GM18907 (cell line): ENCODE results near the gene RIC1.
A peak's percentile ranks its signal among the peaks of the same experiment; 100 is the strongest.
"Not testable (repeated sequence)": the region's sequence is repeated elsewhere in the genome, so short reads cannot be mapped to it uniquely, and the experiment has no call there.

ENCODE experiments used
- ATAC-seq: cut with Tn5 transposase; IDR thresholded peaks from one replicate; pipeline ENCODE4 v1.9.1; 2021; ENCODE audit warnings: mild to moderate bottlenecking, moderate library complexity; ENCODE audit not compliant: unreplicated experiment

The RIC1 gene

DNA sequence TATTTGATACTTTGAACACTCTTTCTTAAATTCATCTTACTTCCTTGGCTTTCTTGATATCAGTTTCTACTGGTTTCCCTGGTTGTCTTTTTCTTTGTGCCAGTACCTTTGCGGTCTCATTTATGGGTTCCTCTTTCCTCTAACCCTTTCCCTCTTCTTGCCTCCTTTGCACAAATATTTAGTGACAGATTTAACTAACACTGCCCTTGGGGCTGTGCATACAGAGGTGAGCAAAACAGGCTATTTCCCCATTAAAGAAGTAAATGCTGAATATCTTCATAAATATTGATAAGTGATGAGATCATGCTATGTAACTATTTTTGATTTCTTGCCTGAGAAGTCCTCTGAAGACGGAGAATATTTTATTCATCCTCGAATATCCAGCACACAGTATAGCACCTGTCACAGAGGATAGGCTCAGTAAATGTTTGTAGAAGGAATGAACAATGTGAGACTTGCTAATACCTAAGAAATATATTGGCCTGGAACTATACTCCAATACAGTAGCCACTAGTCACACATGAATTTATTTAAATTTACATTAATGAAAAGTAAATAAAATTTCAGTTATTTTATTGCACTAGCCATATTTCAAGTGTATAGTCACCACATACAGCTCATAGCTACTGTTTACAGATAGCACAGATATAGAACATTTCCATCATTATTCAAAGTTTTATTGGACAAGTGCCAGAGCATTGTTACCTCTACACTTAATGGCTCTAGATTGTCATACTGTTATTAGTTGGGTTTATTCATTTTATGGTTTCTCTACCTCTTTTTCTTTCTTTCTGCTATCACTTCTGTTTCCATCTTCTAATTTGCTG, 90.4 kb downstream of the RIC1 start:
- no peak for ATAC-seq

DNA sequence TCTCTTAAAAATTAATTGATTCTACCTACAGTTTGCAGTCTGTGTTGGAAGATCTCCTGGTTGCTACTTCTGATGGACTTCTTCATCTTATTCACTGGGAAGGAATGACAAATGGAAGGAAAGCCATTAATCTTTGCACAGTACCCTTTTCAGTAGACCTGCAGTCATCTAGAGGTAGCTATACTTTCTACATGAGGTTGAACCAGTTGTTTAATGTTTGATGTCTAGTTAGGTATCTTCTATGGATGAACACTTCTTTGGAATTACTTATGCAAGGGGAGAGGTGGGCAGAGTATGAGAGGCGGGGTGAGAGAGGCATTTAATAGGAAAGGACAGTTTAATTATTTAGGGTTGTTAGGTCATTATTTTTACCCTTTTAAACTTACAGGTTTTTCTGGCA, 91.2 kb downstream of the RIC1 start:
- no peak for ATAC-seq

DNA sequence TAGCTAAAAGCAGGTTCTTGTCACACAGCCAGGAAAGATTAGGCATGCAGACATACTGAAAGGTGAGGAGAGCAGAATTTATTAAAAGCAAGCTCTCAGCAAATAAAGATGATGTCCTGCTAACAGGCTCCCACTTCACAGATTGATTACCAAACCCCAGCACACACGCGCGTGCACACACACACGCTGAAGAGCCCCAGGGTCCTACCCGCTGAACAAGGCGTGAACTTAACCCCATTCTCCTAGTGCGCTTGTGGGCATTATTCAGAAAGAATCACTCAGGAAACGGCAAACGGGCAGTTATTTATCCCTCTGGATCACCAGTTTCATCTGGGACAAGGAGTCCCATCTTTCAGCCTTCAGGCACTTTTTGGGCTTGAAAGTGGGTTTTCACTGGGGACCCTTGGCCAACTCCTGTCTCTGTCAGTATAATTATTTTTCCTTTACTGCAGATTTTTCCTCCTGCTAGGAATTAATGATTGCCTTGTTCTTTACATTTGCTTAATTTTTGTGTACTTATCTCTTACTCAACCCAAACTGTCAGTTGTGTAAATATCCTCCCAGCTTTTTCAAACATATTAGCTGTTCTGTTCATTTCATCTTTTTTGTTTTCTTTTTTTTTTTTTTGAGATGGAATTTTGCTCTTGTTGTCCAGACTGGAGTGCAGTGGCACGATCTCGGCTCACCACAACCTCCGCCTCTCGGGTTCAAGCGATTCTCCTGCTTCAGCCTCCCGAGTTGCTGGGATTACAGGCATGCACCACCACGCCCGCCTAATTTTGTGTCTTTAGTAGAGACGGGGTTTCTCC, 92.6 kb downstream of the RIC1 start:
- ATAC-seq: no peak

DNA sequence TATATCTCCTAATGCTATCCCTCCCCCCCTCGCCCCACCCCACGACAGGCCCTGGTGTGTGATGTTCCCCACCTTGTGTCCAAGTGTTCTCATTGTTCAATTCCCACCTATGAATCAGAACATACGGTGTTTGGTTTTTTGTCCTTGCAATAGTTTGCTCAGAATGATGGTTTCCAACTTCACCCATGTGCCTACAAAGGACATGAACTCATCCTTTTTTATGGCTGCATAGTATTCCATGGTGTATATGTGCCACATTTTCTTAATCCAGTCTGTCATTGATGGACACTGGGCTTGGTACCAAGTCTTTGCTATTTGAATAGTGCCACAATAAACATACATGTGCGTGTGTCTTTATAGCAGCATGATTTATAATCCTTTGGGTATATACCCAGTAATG, 93.8 kb downstream of the RIC1 start:
- not testable (repeated sequence) for ATAC-seq

DNA sequence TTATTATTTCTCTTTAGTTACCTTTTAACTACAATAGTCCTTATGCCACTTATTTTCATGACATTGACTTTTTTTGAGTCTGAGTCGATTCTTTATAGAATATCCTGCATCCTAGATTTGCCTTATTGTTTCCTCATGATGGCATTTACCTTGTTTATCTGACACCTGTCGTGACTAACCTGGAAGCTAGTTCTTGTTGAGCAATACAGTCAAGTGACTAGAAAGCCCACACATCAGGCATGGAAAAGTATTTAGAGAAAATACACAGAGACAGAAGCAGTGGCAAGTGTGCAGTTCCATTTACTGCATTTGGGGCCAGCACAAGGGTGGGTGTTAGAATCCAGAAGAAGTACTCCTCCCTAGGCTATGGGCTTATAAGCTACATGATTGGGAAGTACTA, 106.2 kb downstream of the RIC1 start:
- ATAC-seq: no peak

DNA sequence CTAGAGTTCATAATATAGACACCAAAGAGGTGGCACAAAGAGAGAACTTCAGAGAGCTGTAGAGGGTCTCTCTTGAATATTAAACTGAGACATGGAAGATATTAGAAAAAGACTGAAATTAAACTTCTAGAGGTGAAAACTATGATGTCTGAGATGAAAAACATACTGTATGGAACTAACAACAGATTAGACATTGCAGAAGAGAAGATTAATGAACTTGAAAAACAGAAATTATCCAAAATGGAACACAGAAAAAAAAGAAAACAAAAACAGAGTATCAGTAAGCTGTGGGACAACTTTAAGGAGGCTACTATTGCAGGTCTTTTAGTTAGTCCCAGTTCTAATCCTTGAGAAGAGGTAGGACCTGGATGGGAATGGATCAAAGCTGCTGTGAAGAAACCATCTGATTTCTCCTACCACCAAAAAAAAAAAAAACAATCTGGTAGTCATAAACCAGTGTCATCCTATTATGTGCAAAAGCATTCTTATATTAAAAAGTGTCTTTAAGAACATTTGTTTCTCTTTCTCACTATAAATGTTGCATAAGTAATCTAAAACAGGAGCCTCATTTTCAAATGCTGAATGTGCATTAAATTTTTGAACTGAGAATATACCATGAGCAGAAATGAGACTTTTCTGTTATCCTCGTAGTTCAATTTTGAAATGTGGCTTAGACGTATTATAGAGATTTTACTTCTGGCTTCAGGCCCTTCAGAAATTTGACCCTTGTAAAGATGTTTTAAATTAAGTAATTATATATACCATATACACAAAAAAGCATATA, 107.8 kb downstream of the RIC1 start:
- ATAC-seq: no peak

DNA sequence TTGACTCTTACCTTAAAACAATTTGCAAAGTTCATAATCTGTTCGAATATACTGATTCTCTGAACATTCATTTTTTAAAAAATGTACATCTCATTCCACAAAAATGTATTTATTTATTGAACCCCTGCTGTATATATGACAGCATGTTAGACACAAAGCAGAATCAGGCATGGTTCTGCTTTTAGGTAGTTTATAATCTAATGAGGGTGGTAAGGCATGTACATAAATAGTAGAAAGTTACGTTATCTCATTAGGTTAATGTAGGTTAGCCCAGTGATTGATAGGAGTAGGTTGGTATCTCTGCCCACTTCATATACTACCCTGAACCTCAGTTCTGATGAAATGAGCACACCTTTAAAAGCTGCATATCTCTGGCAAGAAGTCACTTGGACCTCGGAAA, 114.2 kb downstream of the RIC1 start:
- no peak for ATAC-seq

DNA sequence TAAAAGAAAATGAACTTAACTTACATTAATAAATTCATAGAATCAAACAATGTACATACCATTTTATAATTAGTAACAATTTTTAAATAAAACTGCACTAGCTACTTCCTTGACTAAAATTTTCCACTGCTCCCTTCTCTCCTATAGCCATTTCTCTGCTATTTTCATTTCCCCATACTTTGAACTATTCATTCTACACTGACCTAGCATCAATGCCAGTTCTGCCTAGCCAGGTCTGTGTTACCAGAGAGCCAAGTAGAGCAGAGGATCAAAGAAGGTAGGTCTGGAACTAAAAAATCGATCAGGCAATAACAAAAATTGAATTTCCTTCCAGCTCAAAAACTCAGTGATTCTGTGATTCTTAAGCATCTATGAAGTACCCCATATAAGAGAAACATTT, 119.5 kb downstream of the RIC1 start:
- no peak for ATAC-seq

DNA sequence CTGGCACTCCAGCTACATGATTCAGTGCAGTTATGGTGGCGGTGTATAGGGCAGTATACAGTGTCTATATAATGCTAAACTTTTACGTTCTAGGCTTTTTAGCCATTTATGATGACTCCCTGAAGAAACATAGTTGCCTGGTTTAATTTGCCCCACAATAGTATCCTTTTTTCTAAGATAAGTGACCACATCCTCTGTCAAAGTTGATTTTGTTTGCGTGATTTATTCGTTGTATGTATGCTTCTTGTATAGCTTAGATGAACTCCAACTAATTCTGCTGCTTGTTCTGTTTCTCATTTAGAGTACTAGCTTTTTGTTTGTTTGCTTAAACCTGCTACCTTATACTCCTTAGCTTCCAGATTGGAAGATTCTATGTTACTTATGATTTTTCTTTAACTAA, 120.4 kb downstream of the RIC1 start:
- ATAC-seq: no peak

DNA sequence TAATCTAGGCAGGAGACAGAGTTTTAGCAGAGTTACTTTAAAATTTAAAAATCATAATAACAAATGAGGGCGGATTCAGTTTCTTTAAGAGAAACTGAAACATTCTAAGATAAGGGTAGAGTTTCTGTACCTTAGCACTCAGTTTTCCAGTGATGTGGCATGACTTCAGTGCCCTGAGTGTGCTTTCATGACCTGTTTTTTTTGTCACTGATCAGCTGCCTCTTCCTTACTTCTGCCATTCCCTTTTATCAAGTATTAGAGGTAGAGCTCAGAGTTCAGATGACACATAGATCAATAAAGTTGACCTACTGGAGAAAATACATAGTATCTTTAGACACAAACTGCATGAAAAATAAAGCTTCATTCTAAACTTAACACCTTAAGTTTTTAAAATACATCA, 121.7 kb downstream of the RIC1 start:
- ATAC-seq: no peak

DNA sequence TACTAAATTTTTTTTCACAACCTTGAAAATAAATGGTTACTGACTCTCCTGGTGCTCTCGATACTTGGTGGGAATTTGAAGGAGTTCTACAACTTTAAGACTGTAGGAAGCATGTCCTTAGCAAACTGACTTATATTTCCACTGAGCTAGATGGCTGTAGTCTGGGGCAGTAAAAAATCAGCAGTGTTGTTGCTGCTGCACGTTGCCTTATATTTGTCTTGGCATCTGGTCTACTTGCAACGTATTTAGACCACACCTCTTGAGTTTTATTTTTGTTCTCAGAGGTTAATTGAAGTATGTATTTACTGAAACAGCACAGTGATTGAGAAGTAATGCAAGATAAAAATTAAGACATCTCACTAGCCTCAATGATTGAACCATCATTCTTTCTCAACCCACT, 127.7 kb downstream of the RIC1 start:
- no peak for ATAC-seq

DNA sequence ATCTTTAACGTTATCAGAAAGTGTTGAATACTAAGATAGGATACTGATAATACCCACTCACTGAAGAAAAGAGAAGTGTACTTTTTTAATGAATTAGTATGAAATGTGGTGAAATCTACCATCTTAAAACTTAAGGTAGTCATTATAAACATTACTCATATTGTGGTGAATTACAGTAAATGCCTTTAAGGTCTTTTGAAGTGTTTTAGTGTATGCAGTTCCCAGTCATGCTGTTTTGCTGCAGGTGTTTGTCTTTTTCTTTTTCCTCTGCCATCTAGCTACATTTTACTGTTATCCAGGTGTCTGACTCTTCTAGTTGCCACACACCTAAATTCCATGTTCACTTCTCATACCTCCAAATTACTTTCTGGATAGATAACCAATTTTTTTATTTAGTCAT, 131.4 kb downstream of the RIC1 start:
- ATAC-seq: no peak

DNA sequence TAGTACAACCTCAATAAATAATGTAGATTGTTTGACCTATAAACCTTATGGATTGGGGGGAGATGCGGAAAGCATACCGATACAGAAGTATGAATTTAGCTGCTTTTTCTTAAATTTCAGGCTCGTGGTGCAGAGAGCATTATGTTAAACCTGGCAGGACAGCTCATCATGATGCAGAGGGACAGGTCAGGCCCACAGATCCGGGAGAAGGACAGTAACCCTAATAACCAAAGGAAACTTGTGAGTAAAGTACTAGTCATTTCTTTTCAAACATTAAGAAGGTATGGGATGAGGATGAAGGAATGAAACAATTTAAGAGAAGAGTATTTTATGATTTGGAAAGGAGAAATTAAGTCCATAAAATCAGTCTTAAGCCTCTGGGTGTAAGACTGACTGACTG, 133.5 kb downstream of the RIC1 start:
- no peak for ATAC-seq

DNA sequence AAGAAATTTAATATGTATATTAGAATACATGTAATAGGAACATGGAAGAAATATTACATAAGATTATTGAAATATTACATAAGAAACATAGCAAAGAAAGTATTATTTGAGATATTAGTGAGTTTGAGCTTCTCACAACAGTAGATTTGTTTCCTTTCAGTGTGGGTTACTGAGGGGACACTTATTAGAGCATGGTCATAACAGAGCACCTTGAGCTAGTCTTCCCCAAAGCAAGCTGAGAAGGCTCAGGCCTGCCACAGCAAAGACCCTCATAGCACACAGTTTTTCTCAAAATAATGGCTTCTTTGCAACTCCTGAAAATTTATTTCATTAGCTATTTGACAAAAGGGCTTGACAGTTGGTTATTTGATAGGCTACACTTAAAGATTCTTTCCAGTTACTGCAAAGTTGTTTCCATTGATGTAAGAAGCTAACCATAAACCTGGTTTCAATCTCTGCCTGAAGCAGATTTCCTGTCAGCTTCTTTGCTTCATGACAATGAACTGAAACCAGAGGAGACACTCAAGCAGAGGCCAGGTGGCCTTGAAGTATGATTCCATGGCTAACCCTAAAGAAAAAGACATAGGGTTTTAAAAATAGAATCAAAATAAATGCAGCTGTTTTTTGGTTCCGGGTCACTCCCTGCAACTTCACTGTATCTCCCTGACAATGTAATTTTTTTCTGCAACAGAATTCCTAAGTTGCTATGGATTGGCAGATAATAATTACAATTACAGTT, 135.4 kb downstream of the RIC1 start:
- peak; percentile 92 for ATAC-seq

DNA sequence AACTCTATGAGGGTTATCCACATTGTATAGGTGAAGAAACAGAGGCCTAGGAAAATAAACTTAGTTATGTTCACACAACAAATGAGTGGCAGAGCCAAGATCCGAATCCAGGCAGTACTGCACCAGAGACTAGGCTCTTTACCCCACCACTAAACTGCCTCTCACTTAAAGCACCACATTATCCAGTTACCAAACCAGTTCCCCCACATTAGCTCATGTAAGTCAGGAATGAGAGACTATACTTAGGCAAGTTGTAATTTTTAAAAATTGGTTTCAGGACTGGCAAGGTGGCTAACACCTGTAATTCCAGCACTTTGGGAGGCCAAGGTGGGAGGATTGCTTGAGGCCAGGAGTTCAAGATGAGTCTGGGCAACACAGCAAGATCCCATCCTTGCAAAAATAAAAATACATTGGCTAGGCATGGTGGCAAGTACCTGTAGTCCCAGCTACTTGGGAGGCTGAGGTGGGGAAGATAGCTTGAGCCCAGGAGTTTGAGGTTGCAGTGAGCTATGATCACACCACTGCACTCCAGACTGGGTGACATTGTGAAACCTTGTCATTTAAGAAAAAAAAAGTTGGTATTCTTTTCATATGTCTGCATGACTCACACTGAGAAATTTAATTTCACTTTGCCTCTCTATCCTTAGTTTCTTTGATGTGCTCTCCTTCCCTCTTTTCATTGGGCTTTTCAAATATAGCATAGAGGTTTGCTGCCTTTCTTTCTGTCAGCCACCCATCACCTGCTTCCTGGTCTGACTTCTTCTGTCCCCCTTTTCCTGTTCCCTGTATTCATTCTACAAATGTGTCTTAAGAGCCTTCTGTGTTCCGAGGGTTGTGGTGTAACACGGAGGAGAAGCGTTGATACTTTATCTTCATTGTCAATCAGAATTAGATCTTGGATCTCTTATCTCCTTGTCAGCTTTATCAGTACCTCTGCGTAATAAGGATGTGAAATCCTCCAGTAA, 139.3 kb downstream of the RIC1 start:
- ATAC-seq: no peak

DNA sequence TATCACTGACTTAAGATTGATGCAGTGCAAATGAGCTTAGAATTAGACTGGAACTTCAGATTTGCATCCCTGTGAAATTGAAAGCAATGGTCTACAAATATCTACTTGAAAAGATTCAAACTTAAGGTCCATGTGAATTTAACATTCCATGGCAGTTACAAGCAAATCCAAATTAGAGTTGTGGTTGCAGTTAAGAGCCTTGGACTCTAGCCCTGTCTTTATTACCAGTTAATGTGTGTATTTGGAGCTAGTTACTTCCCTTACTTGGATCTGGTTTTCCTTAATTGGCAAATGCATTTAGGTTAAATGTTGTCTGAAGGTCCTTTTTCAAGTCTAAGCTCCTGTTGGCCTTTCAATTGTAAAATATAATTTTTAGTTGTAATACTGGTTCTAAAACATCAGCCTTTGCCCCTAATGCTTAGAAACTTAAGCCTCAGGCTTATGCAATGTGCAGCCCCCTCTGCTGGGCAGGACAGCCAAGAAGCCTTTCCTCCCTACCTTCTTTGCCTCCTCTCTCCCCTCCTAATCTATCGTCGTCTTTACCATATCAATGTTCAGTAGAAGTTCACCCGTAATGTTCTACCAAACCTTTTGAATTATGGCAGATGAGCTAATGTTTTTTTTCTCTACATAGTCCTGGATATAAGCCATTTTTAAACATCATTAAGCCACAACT, 144.6 kb downstream of the RIC1 start:
- no peak for ATAC-seq

DNA sequence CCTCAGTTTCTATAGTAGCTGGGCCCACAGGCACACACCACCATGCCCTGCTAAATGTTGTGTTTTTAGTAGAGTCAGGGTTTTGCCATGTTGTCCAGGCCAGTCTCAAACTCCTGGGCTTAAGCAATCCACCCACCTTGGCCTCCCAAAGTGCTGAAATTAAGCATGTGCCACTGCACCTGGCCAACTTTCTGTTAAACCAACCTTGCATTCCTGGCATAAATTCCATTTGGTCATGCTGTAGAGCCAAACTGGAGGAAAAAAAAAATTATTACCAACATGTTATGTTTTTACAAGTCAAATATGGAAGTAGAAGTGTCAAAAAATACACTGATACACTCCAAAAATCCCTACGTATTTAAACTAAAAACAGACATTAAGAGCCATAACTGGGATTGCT, 149.9 kb downstream of the RIC1 start:
- no peak for ATAC-seq

DNA sequence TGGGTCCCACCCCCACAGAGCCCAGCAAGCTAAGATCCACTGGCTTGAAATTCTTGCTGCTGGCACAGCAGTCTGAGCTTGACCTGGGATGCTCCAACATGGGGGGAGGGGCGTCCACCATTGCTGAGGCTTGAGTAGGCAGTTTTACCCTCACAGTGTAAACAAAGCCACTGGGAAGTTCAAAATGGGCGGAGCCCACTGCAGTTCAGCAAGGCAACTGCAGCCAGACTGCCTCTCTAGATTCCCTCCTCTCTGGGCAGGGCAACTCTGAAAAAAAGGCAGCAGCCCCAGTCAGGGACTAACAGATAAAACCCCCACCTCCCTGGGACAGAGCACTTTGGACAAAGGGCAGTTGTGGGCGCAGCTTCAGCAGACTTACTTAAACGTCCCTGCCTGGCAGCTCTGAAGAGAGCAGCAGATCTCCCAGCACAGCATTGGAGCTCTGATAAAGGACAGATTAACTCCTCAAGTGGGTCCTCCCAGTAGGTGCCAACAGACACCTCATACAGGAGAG, 150.9 kb downstream of the RIC1 start:
- ATAC-seq: not testable (repeated sequence)

DNA sequence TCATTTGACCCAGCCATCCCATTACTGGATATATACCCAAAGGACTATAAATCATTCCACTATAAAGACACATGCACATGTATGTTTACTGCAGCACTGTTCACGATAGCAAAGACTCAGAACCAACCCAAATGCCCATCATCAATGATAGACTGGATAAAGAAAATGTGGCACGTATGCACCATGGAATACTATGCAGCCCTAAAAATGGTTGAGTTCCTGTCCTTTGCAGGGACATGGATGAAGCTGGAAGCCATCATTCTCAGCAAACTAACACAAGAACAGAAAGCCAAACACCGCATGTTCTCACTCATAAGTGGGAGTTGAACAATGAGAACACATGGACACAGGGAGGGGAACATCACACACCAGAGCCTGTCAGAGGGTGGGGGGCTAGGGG, 154.5 kb downstream of the RIC1 start:
- ATAC-seq: not testable (repeated sequence)
